ENCODE results near the gene GPR89B.

GPR89B gene

DNA sequence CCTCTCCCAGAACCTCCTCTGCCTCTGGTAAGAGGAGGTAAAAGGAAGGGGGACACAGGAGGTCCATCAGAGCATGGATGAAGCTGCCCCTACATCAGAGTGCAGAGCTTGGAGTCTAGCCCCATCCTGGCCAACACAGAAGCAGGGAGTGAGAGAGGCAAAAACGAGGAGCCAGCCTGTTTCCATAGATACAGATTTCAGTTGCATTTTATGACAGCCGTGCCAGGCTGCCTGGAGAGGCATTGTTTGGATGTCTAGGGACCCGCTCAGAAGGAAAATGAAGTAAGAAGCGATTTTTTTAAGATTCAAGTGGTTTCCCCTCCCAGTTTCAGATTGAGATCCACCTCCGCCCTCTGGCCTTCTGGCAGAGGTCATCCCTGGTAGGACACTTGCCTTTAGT, 37.1 kb upstream of the GPR89B start:
- Histone ChIP-seq H3K36me3 (ENCODE audit: insufficient read depth) (no peaks in the 10 kb centered on the region), H3K4me3 (IDR thresholded peaks at IDR 0.05; ENCODE audit: insufficient read depth, low read depth, low read length) (no peak overlapping the region), H3K4me2 (no peak overlapping the region), H3K9ac (no peak overlapping the region), H3K27ac (no peak overlapping the region), H2AFZ (ENCODE audit: low read depth) (no peak overlapping the region), H4K20me1 (ENCODE audit: insufficient read depth) (no peaks in the 10 kb centered on the region), H3K4me1 (ENCODE audit: low read depth, poor library complexity, severe bottlenecking) (no peaks in the 10 kb centered on the region), H3K27me3 (ENCODE audit: insufficient read depth, low read depth) (no peaks in the 10 kb centered on the region), H3K79me2 (ENCODE audit: insufficient read depth, low read depth) (no peaks in the 10 kb centered on the region)
- TF ChIP-seq, protein P1, sequence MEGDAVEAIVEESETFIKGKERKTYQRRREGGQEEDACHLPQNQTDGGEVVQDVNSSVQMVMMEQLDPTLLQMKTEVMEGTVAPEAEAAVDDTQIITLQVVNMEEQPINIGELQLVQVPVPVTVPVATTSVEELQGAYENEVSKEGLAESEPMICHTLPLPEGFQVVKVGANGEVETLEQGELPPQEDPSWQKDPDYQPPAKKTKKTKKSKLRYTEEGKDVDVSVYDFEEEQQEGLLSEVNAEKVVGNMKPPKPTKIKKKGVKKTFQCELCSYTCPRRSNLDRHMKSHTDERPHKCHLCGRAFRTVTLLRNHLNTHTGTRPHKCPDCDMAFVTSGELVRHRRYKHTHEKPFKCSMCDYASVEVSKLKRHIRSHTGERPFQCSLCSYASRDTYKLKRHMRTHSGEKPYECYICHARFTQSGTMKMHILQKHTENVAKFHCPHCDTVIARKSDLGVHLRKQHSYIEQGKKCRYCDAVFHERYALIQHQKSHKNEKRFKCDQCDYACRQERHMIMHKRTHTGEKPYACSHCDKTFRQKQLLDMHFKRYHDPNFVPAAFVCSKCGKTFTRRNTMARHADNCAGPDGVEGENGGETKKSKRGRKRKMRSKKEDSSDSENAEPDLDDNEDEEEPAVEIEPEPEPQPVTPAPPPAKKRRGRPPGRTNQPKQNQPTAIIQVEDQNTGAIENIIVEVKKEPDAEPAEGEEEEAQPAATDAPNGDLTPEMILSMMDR (conservative IDR thresholded peaks at IDR 0.05; ENCODE audit: low read depth, low read length): no peak

GRCh38 chr1:147892216-147892615, 36.0 kb upstream of the GPR89B start:
- no peak overlapping the region for H2AFZ ChIP-seq (ENCODE audit: low read depth)
- TF ChIP-seq, protein P1 (conservative IDR thresholded peaks at IDR 0.05; ENCODE audit: low read depth, low read length): no peak

DNA sequence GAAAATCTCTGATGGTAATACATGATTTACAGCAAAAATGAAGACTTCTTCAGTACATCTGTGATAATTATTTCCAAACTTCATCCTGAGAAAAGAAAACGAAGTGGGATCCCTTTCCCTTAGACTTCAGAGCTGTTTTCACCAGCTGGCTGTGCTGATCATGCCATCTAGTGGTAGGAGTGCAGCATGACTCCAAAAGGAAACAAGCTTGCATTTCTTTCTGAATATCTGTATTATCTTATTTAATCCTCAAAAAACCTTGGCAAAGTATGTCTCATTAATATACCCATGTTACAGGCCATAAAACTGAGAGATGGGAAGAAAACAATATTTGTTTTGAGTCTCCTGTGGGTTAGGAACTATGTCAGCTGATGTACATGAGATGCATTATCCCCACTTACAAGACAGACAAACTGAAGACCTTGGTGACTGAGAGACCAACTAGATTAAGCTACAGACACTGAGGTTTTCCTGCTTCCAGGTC, 35.4 kb upstream of the GPR89B start:
- no peak overlapping the region for H3K9ac ChIP-seq
- H3K4me3 ChIP-seq (IDR thresholded peaks at IDR 0.05; ENCODE audit: insufficient read depth, low read depth, low read length): no peak overlapping the region
- TF ChIP-seq, protein P1 (conservative IDR thresholded peaks at IDR 0.05; ENCODE audit: low read depth, low read length): peak; percentile 100
- H3K27me3 ChIP-seq (ENCODE audit: insufficient read depth, low read depth): no peaks in the 10 kb centered on the region
- no peak overlapping the region for H2AFZ ChIP-seq (ENCODE audit: low read depth)
- no peak overlapping the region for H3K4me2 ChIP-seq
- no peaks in the 10 kb centered on the region for H3K79me2 ChIP-seq (ENCODE audit: insufficient read depth, low read depth)
- H3K36me3 ChIP-seq (ENCODE audit: insufficient read depth): no peaks in the 10 kb centered on the region
- no peaks in the 10 kb centered on the region for H4K20me1 ChIP-seq (ENCODE audit: insufficient read depth)
- H3K4me1 ChIP-seq (ENCODE audit: low read depth, poor library complexity, severe bottlenecking): peaks cover 8% of the 10 kb centered on the region
- H3K27ac ChIP-seq: no peak overlapping the region

More at GRCh38 chr1:147892216-147892615, 36.0 kb upstream of the GPR89B start:
- Histone ChIP-seq H3K79me2 (ENCODE audit: insufficient read depth, low read depth) (no peaks in the 10 kb centered on the region), H3K4me3 (IDR thresholded peaks at IDR 0.05; ENCODE audit: insufficient read depth, low read depth, low read length) (no peak overlapping the region), H3K27me3 (ENCODE audit: insufficient read depth, low read depth) (no peaks in the 10 kb centered on the region), H3K4me2 (no peak overlapping the region), H4K20me1 (ENCODE audit: insufficient read depth) (no peaks in the 10 kb centered on the region), H3K9ac (no peak overlapping the region), H3K4me1 (ENCODE audit: low read depth, poor library complexity, severe bottlenecking) (peaks cover 2% of the 10 kb centered on the region), H3K27ac (no peak overlapping the region), H3K36me3 (ENCODE audit: insufficient read depth) (no peaks in the 10 kb centered on the region)

GRCh38 chr1:147895123-147895522, 33.1 kb upstream of the GPR89B start:
- Histone ChIP-seq H3K36me3 (ENCODE audit: insufficient read depth) (no peaks in the 10 kb centered on the region), H3K4me1 (ENCODE audit: low read depth, poor library complexity, severe bottlenecking) (peaks cover 16% of the 10 kb centered on the region), H3K9ac (no peak overlapping the region), H3K27me3 (ENCODE audit: insufficient read depth, low read depth) (no peaks in the 10 kb centered on the region), H4K20me1 (ENCODE audit: insufficient read depth) (no peaks in the 10 kb centered on the region), H3K4me2 (no peak overlapping the region), H3K79me2 (ENCODE audit: insufficient read depth, low read depth) (no peaks in the 10 kb centered on the region), H3K4me3 (IDR thresholded peaks at IDR 0.05; ENCODE audit: insufficient read depth, low read depth, low read length) (no peak overlapping the region), H3K27ac (no peak overlapping the region), H2AFZ (ENCODE audit: low read depth) (no peak overlapping the region)
- TF ChIP-seq, protein P1 (conservative IDR thresholded peaks at IDR 0.05; ENCODE audit: low read depth, low read length): no peak
